Heart left ventricle (tissue), 16 donors: ENCODE measurements around the gene MEN1. TPM values are rescaled to one million over a fixed set of nuclear protein-coding genes. Genes with fewer than 3 reads are reported as not detected.

Source experiments
- ATAC-seq, 4 donors: fragments of 200-7000 bp; cut with Tn5 transposase; one replicate each; pipeline ENCODE4 v1.9.1; 2020 to 2022; ENCODE audit warnings: moderate library complexity in 4 of 4, mild to moderate bottlenecking in 3 of 4, moderate number of reproducible peaks in 1 of 4
- DNase-seq, 5 donors: peaks; one replicate each; pipeline ENCODE4 v3.0.0-alpha.2; 2020
- H3K27ac ChIP-seq, 12 donors: fragments of 200-600 bp; sonication (generic) in 4 of 12; one replicate each; pipeline versions ENCODE4 v1.5.0 to v1.8.0; 2016 to 2022; ENCODE audit warnings: mild to moderate bottlenecking in 2 of 12
- H3K27me3 ChIP-seq, 9 donors: fragments of 200-600 bp; sonication (generic) in 2 of 9; one replicate each; pipeline versions ENCODE4 v1.5.1 to v1.8.0; 2016 to 2022; ENCODE audit warnings: mild to moderate bottlenecking in 3 of 9
- H3K36me3 ChIP-seq, 9 donors: fragments of 200-600 bp; sonication (generic) in 2 of 9; one replicate each; pipeline versions ENCODE4 v1.5.0 to v1.8.0; 2018 to 2022; ENCODE audit warnings: mild to moderate bottlenecking in 2 of 9
- H3K4me1 ChIP-seq, 12 donors: fragments of 200-600 bp; sonication (generic) in 4 of 12; one replicate each; pipeline versions ENCODE4 v1.5.0 to v1.8.0; 2016 to 2022; ENCODE audit warnings: mild to moderate bottlenecking in 3 of 12
- H3K4me3 ChIP-seq, 12 donors: fragments of 200-600 bp; sonication (generic) in 4 of 12; one replicate each; pipeline versions ENCODE4 v1.5.0 to v1.8.0; 2017 to 2022; ENCODE audit warnings: mild to moderate bottlenecking in 9 of 12, moderate library complexity in 4 of 12
- H3K9me3 ChIP-seq, 12 donors: fragments of 200-600 bp; sonication (generic) in 4 of 12; one replicate each; pipeline versions ENCODE4 v1.5.0 to v1.8.0; 2016 to 2022; ENCODE audit warnings: mild to moderate bottlenecking in 1 of 12
- CTCF ChIP-seq, 12 donors: fragments of 200-600 bp; sonication (generic) in 4 of 12; IDR thresholded peaks; one replicate each; pipeline versions ENCODE4 v1.5.0 to v1.8.0; 2018 to 2022; ENCODE audit warnings: antibody characterized with exemption in 12 of 12, mild to moderate bottlenecking in 5 of 12
- POLR2A ChIP-seq, 2 donors: fragments of 450-650 bp; IDR thresholded peaks; one replicate each; pipeline ENCODE4 v1.6.1; 2017; ENCODE audit warnings: antibody characterized with exemption in 2 of 2, mild to moderate bottlenecking in 2 of 2, moderate library complexity in 2 of 2
- WGBS, 4 donors: extraction: QIAGEN DNeasy Blood & Tissue Kit in 2 of 4; methylation state at CpG; one replicate each; pipeline versions ENCODE4 v1.1.5 to v1.1.7; 2013 to 2018; 5-methylcytosine and 5-hydroxymethylcytosine counted together
- intact Hi-C, 10 donors: fragments of 100-400 bp; cut with DNase I; formaldehyde crosslinking; loops; one replicate each; pipeline versions ENCODE4 v1.11.1 to v1.14.2; 2022
- polyA plus RNA-seq, 2 donors: library from polyadenylated mRNA; stranded (reverse); fragments of 200-250 nt; gene quantifications; one replicate each; pipeline ENCODE4 v1.2.3, GENCODE V29; 2013
- total RNA-seq, 9 donors: library from RNA; depleted of rRNA in 2 of 9; stranded (reverse); fragments of >200 nt in 2 of 9; fragmentation: NEBNext Ultra II Directional in 3 of 9; extraction: Animal tissue kit (Norgen Biotek cat#: 25700) in 3 of 9; gene quantifications; one replicate each; pipeline versions ENCODE4 v1.1.0 to v1.2.4, GENCODE V29; 2016 to 2023
- donor health status: ischemic (EF 13 %, LVEDD 7.1; RV severe dilation, severe dysfunction).
- donor health status: healthy with polysubstance abuse.
- donor health status: DM: no; HTN: yes; CAD: no.
- donor health status: DM: no; HTN: no; CAD: no.
- donor health status: ischemic (EF 25% LVEDD 6.9; RV normal size, moderate dysfunction).
- donor health status: ischemic (EF 25% LVEDD 5.7; RV mildly dilated, moderate dysfunction).
- donor health status: healthy.
- donor health status: DM: yes; HTN: yes; CAD: no.
- donor health status: ischemic (EF 35%, LVEDD 5.7; RV mildly dilated, moderate dysfunction).
- donor health status: nonischemic (EF 11% LVEDD 7.7; RV severe dilation, severe dysfunction).
- donor health status: DM: yes; HTN: yes; CAD: no.
- donor health status: PGD.
- donor health status: ischemic (EF 29% LVEDD 5.4; RV normal size, mild dysfunction).
- donor health status: nonischemic (EF 23%, LVEDD 6.1; RV moderate dilation, normal function).

Gene MEN1
- total and polyA plus RNA-seq, 11 donors, result 6.6 to 15.2 (median 9.0) TPM

DNA sequence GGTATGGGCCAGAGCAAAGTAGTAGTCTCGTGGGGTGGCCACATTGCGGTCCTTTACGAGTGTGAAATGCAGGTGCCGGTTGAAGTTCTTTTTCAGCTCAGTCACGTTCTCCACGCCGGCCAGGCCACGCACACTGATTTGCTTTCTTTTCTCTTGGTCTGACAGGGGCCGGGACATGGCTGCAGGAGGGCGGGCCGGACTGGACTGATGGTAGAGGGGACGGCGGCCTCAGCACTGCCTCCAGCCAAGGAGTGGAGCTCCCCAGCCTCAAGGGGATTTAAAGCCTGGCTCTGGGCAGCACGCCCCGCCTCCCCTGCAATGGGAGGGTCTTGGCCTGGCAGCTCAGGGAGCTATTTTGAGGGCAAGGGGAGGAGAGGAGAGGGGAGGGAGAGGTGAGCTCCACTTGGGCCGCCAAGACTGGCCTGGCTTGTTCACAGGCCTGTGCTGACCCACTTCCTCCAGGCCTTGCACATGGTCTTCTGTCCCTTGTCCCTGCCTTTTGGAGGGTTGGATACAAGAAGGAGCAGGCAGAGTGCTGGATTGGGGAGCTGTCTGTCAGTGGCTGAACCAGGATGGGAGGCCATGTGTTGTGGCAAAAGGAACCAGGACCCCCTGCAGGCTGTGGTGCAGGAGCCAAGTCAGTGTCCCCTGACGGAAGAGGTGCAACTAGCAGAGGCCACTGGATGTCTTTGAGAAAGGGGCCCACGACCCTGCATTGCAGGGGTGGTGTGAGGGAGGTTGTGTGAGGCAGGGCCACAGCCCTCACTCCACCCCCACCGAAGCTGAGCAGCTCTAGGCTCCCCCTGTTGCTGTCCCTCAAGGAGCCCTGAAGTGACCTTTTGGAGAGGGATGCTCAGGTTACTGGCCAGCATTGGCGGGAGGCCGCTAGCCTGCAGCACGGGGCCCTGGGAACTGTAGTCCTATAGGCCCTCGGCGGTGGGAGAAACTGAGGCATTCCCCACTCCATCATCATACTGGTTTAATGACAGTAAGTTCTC, 50.3 kb downstream of the MEN1 start, which contains the start of gene PYGM:
Gene PYGM, minus strand, starts transcription at position 253 of the 998 bp plus-strand sequence. Its CDS starts 76 bp downstream, at position 177.
- peak within 1 kb of the TSS; percentile 2 to 61 (median 44) for H3K4me3 ChIP-seq
- H3K9me3 ChIP-seq, result no peaks in the 10 kb centered on the region
- TF ChIP-seq POLR2A (IDR thresholded peaks at IDR 0.05) (peak; percentile 62 to 74), CTCF (IDR thresholded peaks at IDR 0.05) (peak in 1 of 12 donors; percentile 1)
- H3K36me3 ChIP-seq, result peaks cover 0 to 35% (median 30%) of the 10 kb centered on the region in 9 donors
- H3K27me3 ChIP-seq, result no peaks in the 10 kb centered on the region
- intact Hi-C loops, result no loop called here
- 18 to 25% (median 23%) methylated on average over 19 to 24 of the region's 24 CpGs for WGBS, 4 donors
- peak; percentile 81 to 86 (median 84) for ATAC-seq
- H3K4me1 ChIP-seq, result peaks cover 11 to 66% (median 52%) of the 10 kb centered on the region in 12 donors
- peak; percentile 85 to 93 (median 90) for DNase-seq
- peak within 1 kb of the TSS; percentile 22 to 89 (median 76) for H3K27ac ChIP-seq

GRCh38 chr11:64759131-64759721, 51.1 kb downstream of the MEN1 start:
- intact Hi-C loops, result no loop called here
- H3K4me1 ChIP-seq, result peaks cover 11 to 58% (median 46%) of the 10 kb centered on the region in 12 donors
- H3K36me3 ChIP-seq, result peaks cover 0 to 28% (median 22%) of the 10 kb centered on the region in 9 donors
- WGBS, 4 donors, result 38 to 48% (median 41%) methylated on average over 12 to 21 of the region's 21 CpGs
- peak overlapping the region; percentile 2 to 61 (median 44) for H3K4me3 ChIP-seq
- no peaks in the 10 kb centered on the region for H3K9me3 ChIP-seq
- TF ChIP-seq POLR2A (IDR thresholded peaks at IDR 0.05) (no peak), CTCF (IDR thresholded peaks at IDR 0.05) (no peak)
- peak overlapping the region; percentile 22 to 89 (median 76) for H3K27ac ChIP-seq
- no peaks in the 10 kb centered on the region for H3K27me3 ChIP-seq
- peak; percentile 5 to 21 (median 16) for ATAC-seq
- peak in 2 of 5 donors; percentile 31 to 46 for DNase-seq

DNA sequence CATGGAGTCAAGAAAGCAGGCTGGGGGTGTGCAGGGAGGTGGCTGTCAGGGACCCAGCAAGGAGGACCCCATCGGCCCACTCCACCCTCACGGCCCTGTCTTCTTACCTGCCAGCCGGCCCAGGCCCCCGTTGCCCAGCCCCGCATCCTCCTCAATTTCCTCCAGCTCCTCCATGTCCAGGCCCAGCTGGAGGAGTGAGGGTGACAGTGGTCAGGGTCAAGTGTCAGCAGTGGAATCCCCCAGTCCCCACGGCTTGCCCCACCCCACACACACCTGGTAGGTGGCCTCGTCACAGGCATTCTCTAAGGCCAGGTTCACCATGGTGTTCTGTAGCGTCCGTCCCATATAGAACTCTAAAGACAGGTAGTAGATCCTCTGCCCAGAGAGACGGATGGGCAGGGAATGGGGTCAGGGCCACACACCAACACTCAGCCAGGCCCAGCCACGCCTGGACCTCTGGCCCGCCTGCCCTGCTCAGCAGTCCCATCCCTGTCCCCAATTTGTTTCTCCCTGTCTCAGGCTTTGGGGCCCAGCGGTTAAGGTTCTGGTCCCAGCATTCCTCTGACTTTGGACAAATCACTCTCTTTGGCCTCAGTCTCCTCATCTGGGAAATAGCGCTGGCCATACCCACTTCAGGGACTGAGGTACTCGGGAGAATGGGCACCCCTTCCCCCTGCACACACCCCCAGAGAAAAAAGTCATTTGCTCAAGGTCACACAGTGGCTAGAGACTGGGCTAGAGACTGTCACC, 51.8 kb downstream of the MEN1 start:
- Histone ChIP-seq H3K27ac (peak overlapping the region in 9 of 12 donors; percentile 71 to 89 (median 79)), H3K36me3 (peaks cover 0 to 20% (median 14%) of the 10 kb centered on the region in 9 donors), H3K27me3 (no peaks in the 10 kb centered on the region), H3K4me3 (peak overlapping the region in 9 of 12 donors; percentile 36 to 61 (median 49)), H3K4me1 (peaks cover 8 to 51% (median 39%) of the 10 kb centered on the region in 12 donors), H3K9me3 (no peaks in the 10 kb centered on the region)
- intact Hi-C loops, result no loop called here
- no peak for TF ChIP-seq POLR2A (IDR thresholded peaks at IDR 0.05)
- no peak for TF ChIP-seq CTCF (IDR thresholded peaks at IDR 0.05)
- WGBS, 4 donors, result 87 to 91% (median 90%) methylated on average over 11 to 15 of the region's 15 CpGs
- DNase-seq, result peak in 1 of 5 donors; percentile 13
- ATAC-seq, result no peak
